ENCODE results near the gene BAD.

BAD gene

GRCh38 chr11:64275031-64275800 lies 9.2 kb downstream of the BAD start:
- DNase-seq = no peak

- DNase-seq = peak; percentile 94
Observed at GRCh38 chr11:64269540-64270220, 14.8 kb downstream of the BAD start.

- no peak for DNase-seq
Observed at GRCh38 chr11:64268893-64269539, 15.4 kb downstream of the BAD start.

GRCh38 chr11:64268025-64268892 lies 16.2 kb downstream of the BAD start:
- no peak for DNase-seq

GRCh38 chr11:64267207-64267945 lies 17.1 kb downstream of the BAD start:
- DNase-seq = no peak

GRCh38 chr11:64266339-64266738 lies 18.1 kb downstream of the BAD start:
- no peak for DNase-seq

GRCh38 chr11:64265176-64266160 lies 19.0 kb downstream of the BAD start:
- DNase-seq = no peak

- no peak for DNase-seq
Observed at GRCh38 chr11:64264371-64264852, 20.1 kb downstream of the BAD start.

- no peak for DNase-seq
Observed at GRCh38 chr11:64263947-64264317, 20.5 kb downstream of the BAD start.

- no peak for DNase-seq
Observed at GRCh38 chr11:64263021-64263946, 21.2 kb downstream of the BAD start.

GRCh38 chr11:64262271-64263002 lies 22.0 kb downstream of the BAD start:
- DNase-seq = no peak

GRCh38 chr11:64261556-64262080 lies 22.8 kb downstream of the BAD start:
- no peak for DNase-seq

GRCh38 chr11:64260147-64260708 lies 24.2 kb downstream of the BAD start:
- no peak for DNase-seq

- no peak for DNase-seq
Observed at GRCh38 chr11:64259533-64260067, 24.9 kb downstream of the BAD start.

GRCh38 chr11:64258946-64259532 lies 25.4 kb downstream of the BAD start:
- no peak for DNase-seq

GRCh38 chr11:64258356-64258755 lies 26.1 kb downstream of the BAD start:
- DNase-seq = no peak

- no peak for DNase-seq
Observed at GRCh38 chr11:64256300-64256699, 28.2 kb downstream of the BAD start.

Measured in NCI-H2081 treated with DMSO at 0.1 percent for 48 hours (cell line).